ENCODE data around the gene APOL2. TPM values are rescaled to one million over a fixed set of nuclear protein-coding genes. Genes with fewer than 3 reads are reported as not detected.

Gene APOL2
- total and polyA plus RNA-seq, 3 donors from 2014 or later = 16.6 to 34.5 (median 19.5) TPM

GRCh38 chr22:36259615-36260300, 20.4 kb upstream of the APOL2 start:
- intact Hi-C loops (cut with DNase I; ENCODE audit: low total_unique reads) = no loop called here
- H3K27me3 ChIP-seq = no peaks in the 10 kb centered on the region
- peak; percentile 10 for DNase-seq
- TF ChIP-seq POLR2A (IDR thresholded peaks at IDR 0.05) (no peak), CTCF (IDR thresholded peaks at IDR 0.05) (no peak)
- H3K9me3 ChIP-seq = no peaks in the 10 kb centered on the region
- WGBS, 2 donors = 72 to 73% methylated on average over 14 of the region's 14 CpGs
- H3K27ac ChIP-seq = peak overlapping the region; percentile 39 to 54
- no peaks in the 10 kb centered on the region for H3K36me3 ChIP-seq (ENCODE audit: low read depth, missing control alignments)
- H3K4me3 ChIP-seq = no peak overlapping the region
- peaks cover 30% of the 10 kb centered on the region for H3K4me1 ChIP-seq

DNA sequence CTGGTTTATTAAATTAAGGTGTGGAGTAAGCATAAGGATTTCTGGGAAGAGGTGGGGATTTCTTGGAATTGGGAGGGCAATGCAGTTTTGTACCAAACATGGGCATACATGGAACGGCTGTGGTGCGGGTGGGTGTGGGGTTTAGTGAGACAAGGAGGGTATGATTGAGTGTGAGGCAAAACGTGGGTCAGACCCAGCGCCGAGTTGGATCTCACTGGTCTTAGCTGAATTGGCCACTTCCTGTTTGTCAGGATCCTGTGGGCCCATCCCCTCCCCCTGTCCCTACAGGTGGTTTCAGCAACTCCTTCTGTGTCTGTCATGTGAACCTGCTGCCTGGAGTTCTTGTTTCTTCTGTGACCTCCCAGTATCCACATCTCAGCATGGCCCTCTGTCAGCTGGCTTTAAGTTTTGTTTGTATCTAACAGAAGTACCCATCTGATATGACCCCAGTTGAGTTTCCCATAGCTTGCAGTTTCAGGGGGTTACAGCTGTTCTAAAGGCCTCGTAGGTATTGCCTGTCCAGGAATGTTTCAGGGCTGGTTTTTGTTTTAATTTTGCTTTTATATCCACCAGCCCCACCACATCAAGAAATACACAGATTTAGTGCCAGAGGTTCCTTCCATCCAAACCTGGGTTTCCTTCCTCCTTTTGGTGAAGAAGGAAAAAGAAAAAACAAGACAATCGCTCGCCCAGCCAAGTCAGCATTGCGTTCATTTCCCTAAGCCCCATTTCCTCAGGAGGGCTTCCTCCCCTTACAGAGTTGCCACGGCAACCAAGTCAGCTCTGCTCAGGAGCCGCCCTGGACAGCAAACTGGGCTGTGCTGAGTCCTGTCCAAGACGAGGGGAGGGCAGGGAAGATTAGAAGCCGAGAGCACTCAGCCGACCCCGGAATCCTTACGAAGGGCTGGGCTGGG, 19.6 kb upstream of the APOL2 start:
- peak; percentile 42 for DNase-seq
- TF ChIP-seq POLR2A (IDR thresholded peaks at IDR 0.05) (no peak), CTCF (IDR thresholded peaks at IDR 0.05) (no peak)
- no peaks in the 10 kb centered on the region for H3K36me3 ChIP-seq (ENCODE audit: low read depth, missing control alignments)
- WGBS, 2 donors = 44 to 59% methylated on average over 14 to 16 of the region's 16 CpGs
- peak overlapping the region; percentile 39 to 54 for H3K27ac ChIP-seq
- intact Hi-C loops (cut with DNase I; ENCODE audit: low total_unique reads) = no loop called here
- H3K27me3 ChIP-seq = no peaks in the 10 kb centered on the region
- peaks cover 36% of the 10 kb centered on the region for H3K4me1 ChIP-seq
- no peak overlapping the region for H3K4me3 ChIP-seq
- no peaks in the 10 kb centered on the region for H3K9me3 ChIP-seq

GRCh38 chr22:36257948-36258670, 18.8 kb upstream of the APOL2 start:
- WGBS, 2 donors = 90 to 93% methylated on average over 13 of the region's 13 CpGs
- no peaks in the 10 kb centered on the region for H3K36me3 ChIP-seq (ENCODE audit: low read depth, missing control alignments)
- DNase-seq = no peak
- TF ChIP-seq CTCF (IDR thresholded peaks at IDR 0.05) (no peak), POLR2A (IDR thresholded peaks at IDR 0.05) (no peak)
- intact Hi-C loops (cut with DNase I; ENCODE audit: low total_unique reads) = no loop called here
- H3K27ac ChIP-seq = peak overlapping the region in 1 of 2 donors; percentile 54
- no peaks in the 10 kb centered on the region for H3K9me3 ChIP-seq
- no peak overlapping the region for H3K4me3 ChIP-seq
- H3K27me3 ChIP-seq = no peaks in the 10 kb centered on the region
- H3K4me1 ChIP-seq = peaks cover 34% of the 10 kb centered on the region

GRCh38 chr22:36257308-36257707, 18.0 kb upstream of the APOL2 start:
- Histone ChIP-seq H3K36me3 (ENCODE audit: low read depth, missing control alignments) (no peaks in the 10 kb centered on the region), H3K4me1 (peaks cover 32% of the 10 kb centered on the region), H3K27ac (no peak overlapping the region), H3K4me3 (no peak overlapping the region), H3K9me3 (no peaks in the 10 kb centered on the region), H3K27me3 (no peaks in the 10 kb centered on the region)
- no peak for TF ChIP-seq CTCF (IDR thresholded peaks at IDR 0.05)
- TF ChIP-seq POLR2A (IDR thresholded peaks at IDR 0.05) = no peak
- WGBS, 2 donors = 85 to 87% methylated on average over 5 to 8 of the region's 8 CpGs
- intact Hi-C loops (cut with DNase I; ENCODE audit: low total_unique reads) = no loop called here
- DNase-seq = no peak
